ENCODE results near the gene PPM1L.

- TF ChIP-seq POLR2AphosphoS5 (IDR thresholded peaks at IDR 0.05; ENCODE audit: low read depth) (no peak), CTCF (IDR thresholded peaks at IDR 0.05; ENCODE audit: insufficient read depth, low read length) (no peak)
Measured at GRCh38 chr3:161020256-161020655, 264.2 kb downstream of the PPM1L start.
